ENCODE measurements around the gene ABHD16A. TPM values are rescaled to one million over a fixed set of nuclear protein-coding genes. Genes with fewer than 3 reads are reported as not detected.
A peak's percentile ranks its signal among the peaks of the same experiment; 100 is the strongest.

ABHD16A gene
- total RNA-seq, 1 experiment from 2014 or later, result 22.4 TPM

GRCh38 chr6:31725502-31726350 lies 22.6 kb upstream of the ABHD16A start:
- no peak overlapping the region for H3K27ac ChIP-seq
- H3K27me3 ChIP-seq, result no peaks in the 10 kb centered on the region
- H3K9me3 ChIP-seq (replicated peaks), result no peaks in the 10 kb centered on the region
- peaks cover 2% of the 10 kb centered on the region; the same call in 1 of the 2 replicates for H3K36me3 ChIP-seq
- no peak overlapping the region for H3K4me3 ChIP-seq
- no peak for DNase-seq
- 0 out of 2 replicates have a peak, but pooled peaks cover 4% of the 10 kb centered on the region for H3K4me1 ChIP-seq

GRCh38 chr6:31723980-31724691 lies 21.0 kb upstream of the ABHD16A start:
- Histone ChIP-seq H3K27me3 (no peaks in the 10 kb centered on the region), H3K36me3 (no peaks in the 10 kb centered on the region), H3K27ac (no peak overlapping the region), H3K4me1 (0 out of 2 replicates have a peak, but pooled peaks cover 4% of the 10 kb centered on the region), H3K9me3 (replicated peaks) (no peaks in the 10 kb centered on the region), H3K4me3 (no peak overlapping the region)
- no peak for DNase-seq

DNA sequence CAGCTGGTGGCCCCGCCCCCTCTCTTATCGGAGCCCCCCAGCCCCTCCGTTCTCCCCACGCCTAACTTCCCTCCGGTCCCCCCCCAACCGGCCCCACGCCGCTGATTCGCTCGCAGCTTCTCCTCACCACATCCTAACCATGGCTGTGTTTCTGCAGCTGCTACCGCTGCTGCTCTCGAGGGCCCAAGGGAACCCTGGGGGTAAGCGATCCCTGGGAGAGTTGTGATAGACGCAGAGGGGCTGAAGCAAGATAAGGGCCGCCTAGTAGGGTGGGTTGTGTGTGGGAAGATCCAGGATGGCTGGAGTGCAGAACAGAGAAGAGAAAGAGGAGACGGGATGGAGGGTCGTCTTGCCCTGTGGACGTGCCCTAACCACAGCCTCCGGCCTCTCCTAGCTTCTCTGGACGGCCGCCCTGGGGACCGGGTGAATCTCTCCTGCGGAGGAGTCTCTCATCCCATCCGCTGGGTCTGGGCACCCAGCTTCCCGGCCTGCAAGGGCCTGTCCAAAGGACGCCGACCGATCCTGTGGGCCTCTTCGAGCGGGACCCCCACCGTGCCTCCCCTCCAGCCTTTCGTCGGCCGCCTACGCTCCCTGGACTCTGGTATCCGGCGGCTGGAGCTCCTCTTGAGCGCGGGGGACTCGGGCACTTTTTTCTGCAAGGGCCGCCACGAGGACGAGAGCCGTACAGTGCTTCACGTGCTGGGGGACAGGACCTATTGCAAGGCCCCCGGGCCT lies 20.3 kb upstream of the ABHD16A start, which contains the start of gene MPIG6B:
Gene MPIG6B, plus strand, starts transcription at position 129 of the 735 bp plus-strand sequence. Its CDS starts 11 bp downstream, at position 140.
- DNase-seq, result peak; percentile 71 to 73
- H3K27ac ChIP-seq, result no peak within 1 kb of the TSS
- no peaks in the 10 kb centered on the region for H3K4me1 ChIP-seq
- no peaks in the 10 kb centered on the region for H3K27me3 ChIP-seq
- H3K9me3 ChIP-seq (replicated peaks), result no peaks in the 10 kb centered on the region
- H3K4me3 ChIP-seq, result no peak within 1 kb of the TSS
- H3K36me3 ChIP-seq, result no peaks in the 10 kb centered on the region

DNA sequence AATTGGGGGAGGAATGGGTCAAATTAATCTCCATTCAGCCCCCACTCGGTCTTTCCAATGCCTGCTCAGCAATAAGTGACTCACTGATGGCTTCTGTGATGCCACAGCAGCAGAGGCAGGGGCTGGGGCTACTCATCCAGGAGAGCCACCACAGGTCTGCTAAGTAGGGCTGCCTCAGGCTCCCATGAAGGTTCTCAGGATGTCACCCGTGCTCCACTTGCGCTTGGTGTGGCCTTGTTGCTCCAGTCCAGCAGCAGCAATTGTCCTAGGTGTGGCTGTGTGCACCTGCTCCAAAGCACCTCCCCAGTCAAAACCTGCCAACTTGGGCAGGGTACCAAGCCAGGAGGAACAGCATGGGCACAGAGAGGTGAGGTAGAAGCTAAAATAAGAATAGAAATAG lies 19.0 kb upstream of the ABHD16A start:
- Histone ChIP-seq H3K4me3 (no peak overlapping the region), H3K9me3 (replicated peaks) (no peaks in the 10 kb centered on the region), H3K27ac (no peak overlapping the region), H3K36me3 (no peaks in the 10 kb centered on the region), H3K4me1 (no peaks in the 10 kb centered on the region), H3K27me3 (no peaks in the 10 kb centered on the region)
- DNase-seq, result no peak

DNA sequence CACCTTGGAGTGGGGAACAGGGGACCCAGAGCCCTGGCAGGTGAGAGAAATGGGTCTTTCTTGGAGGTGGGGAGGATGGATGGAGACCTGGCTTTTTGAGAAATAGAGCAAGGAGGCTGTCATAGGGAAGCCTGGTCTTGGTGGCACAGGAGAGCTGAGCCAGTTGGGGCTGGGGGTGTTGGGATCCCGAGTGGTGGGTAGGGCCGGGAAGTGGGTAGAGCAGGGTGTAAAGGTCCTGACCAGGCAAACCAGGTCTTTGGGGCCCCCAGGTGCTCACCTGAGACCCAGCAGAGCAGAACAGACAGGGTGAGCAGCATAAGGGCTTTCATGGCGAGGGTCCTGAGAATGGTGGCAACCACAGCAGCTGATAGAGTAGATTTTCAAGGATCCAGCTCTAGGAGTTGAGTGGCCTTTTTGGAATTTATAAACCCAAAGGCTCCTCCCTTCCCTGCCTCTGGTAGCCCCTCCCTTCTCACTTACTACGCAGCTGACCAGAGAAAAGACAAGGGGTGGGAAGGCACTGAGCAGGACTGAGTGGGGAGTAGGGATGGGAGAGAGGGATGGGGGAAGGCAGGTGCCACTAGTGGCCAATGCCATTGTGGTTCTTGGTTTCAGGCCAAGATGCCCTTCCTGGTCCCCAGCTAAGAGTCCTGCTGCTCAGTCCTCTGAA lies 18.4 kb upstream of the ABHD16A start, which contains the start of gene LY6G6C:
Gene LY6G6C, minus strand, starts transcription at position 396 of the 670 bp plus-strand sequence. Its CDS starts 67 bp downstream, at position 329.
- Histone ChIP-seq H3K27ac (no peak within 1 kb of the TSS), H3K36me3 (no peaks in the 10 kb centered on the region), H3K4me3 (no peak within 1 kb of the TSS), H3K9me3 (replicated peaks) (no peaks in the 10 kb centered on the region), H3K4me1 (no peaks in the 10 kb centered on the region), H3K27me3 (no peaks in the 10 kb centered on the region)
- DNase-seq, result no peak

DNA sequence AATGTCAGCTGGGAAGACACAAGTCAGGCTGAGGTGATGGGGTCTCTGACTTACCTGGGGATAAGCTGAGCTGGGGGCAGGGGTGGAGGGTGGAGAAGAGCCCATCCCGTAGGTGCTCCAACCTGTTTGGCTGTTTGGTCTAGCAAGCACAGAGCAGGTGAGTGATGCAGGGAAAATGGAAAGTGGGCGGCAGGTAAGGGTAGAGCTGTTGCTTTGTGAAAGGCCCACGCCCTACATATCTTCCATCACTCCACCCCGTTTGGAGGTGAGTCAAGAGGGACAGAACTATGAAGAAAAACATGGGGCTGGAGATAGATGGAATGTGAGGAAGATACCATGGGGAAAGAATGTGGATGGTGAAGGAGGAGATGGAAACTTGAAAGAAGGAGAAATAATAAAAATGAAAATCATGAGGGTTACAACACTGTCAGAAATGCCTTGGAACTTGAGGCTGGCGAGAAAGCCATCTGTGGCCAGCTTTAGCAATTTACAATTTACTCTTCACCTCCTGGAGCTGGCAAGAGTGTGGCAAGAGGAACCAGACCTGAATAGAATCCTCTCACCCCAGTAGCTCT lies 17.2 kb upstream of the ABHD16A start:
- no peak for DNase-seq
- no peak overlapping the region for H3K4me3 ChIP-seq
- H3K27ac ChIP-seq, result no peak overlapping the region
- no peaks in the 10 kb centered on the region for H3K36me3 ChIP-seq
- no peaks in the 10 kb centered on the region for H3K4me1 ChIP-seq
- no peaks in the 10 kb centered on the region for H3K9me3 ChIP-seq (replicated peaks)
- peaks cover 3% of the 10 kb centered on the region for H3K27me3 ChIP-seq

GRCh38 chr6:31719001-31719400 lies 15.9 kb upstream of the ABHD16A start:
- no peak overlapping the region for H3K27ac ChIP-seq
- no peaks in the 10 kb centered on the region for H3K9me3 ChIP-seq (replicated peaks)
- H3K36me3 ChIP-seq, result no peaks in the 10 kb centered on the region
- no peak for DNase-seq
- no peak overlapping the region for H3K4me3 ChIP-seq
- peaks cover 6% of the 10 kb centered on the region for H3K27me3 ChIP-seq
- H3K4me1 ChIP-seq, result no peaks in the 10 kb centered on the region

- H3K9me3 ChIP-seq (replicated peaks), result no peaks in the 10 kb centered on the region
- DNase-seq, result no peak
- H3K4me1 ChIP-seq, result no peaks in the 10 kb centered on the region
- no peak overlapping the region for H3K4me3 ChIP-seq
- no peaks in the 10 kb centered on the region for H3K36me3 ChIP-seq
- no peak overlapping the region for H3K27ac ChIP-seq
- H3K27me3 ChIP-seq, result peaks cover 6% of the 10 kb centered on the region
These were observed 15.1 kb upstream of the ABHD16A start for GRCh38 chr6:31718265-31718664.

- Histone ChIP-seq H3K27ac (no peak overlapping the region), H3K27me3 (peaks cover 8% of the 10 kb centered on the region), H3K9me3 (replicated peaks) (no peaks in the 10 kb centered on the region), H3K4me3 (no peak overlapping the region), H3K36me3 (no peaks in the 10 kb centered on the region), H3K4me1 (no peaks in the 10 kb centered on the region)
- no peak for DNase-seq
These were observed 14.5 kb upstream of the ABHD16A start for GRCh38 chr6:31717499-31718222.

GRCh38 chr6:31715022-31715958 lies 12.2 kb upstream of the ABHD16A start, which contains the start of gene LY6G6D:
TSS of gene LY6G6D (plus strand) at chr6:31715348. CDS start at chr6:31715356, 8 bp downstream.
- Histone ChIP-seq H3K4me3 (no peak within 1 kb of the TSS), H3K36me3 (no peaks in the 10 kb centered on the region), H3K27me3 (peaks cover 19% of the 10 kb centered on the region), H3K9me3 (replicated peaks) (no peaks in the 10 kb centered on the region), H3K27ac (no peak within 1 kb of the TSS), H3K4me1 (no peaks in the 10 kb centered on the region)
- DNase-seq, result no peak

DNA sequence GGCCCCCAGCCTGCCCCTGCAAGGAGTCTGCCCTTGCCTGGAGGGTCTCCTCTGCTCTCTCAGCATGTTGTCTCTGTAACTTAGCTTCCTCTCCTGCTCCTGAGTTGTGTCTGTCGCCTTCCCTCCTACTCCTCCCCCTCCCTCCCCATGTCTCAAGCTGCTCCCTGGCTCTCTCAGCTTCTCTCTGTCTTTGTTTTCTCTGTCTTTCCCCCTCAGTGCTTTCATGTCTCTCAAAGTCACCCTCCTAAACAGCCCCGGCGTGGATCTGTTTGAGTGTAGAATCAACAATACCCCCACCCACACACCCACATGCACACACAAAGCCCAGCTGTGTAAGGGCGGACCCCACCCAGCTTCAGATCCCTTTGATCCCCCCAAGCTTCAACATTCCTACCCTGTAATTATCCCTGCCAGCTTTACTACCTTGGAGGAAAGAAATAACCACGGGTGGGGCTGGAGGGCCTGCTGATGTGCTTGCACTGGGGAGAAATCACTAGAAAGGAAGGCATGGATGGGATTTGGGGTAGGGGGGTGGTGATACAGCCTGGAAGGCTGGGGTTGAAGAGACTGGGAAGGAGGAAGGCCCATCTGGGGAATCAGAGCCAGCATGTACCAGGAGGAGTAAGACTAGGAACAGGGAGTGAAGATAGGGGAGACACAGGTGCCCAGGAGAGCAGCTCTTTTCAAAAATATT lies 11.0 kb upstream of the ABHD16A start:
- Histone ChIP-seq H3K9me3 (replicated peaks) (no peaks in the 10 kb centered on the region), H3K36me3 (no peaks in the 10 kb centered on the region), H3K27me3 (peaks cover 19% of the 10 kb centered on the region), H3K27ac (no peak overlapping the region), H3K4me3 (no peak overlapping the region), H3K4me1 (no peaks in the 10 kb centered on the region)
- no peak for DNase-seq

DNA sequence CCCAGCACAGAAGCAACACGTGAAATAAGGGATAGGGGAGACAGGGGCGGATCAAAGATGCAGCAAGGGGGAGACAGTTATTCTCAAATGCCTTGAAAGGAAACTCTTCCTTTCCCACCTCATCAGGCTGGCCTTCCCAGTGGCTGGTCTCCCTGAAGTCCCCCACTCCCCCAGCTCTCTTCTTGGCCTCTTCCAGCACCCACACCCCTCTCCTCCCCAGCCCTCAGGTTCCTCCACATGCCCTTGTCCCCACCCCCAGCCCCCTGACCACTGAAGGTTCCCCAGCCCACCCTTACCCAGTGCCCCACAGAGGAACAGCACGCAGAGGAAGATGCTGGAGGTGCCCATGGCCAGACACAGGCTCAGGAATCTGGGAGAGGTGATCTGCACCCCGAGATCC lies 10.3 kb upstream of the ABHD16A start:
- Histone ChIP-seq H3K36me3 (no peaks in the 10 kb centered on the region), H3K27ac (no peak overlapping the region), H3K27me3 (peaks cover 19% of the 10 kb centered on the region), H3K4me3 (no peak overlapping the region), H3K4me1 (no peaks in the 10 kb centered on the region), H3K9me3 (replicated peaks) (no peaks in the 10 kb centered on the region)
- DNase-seq, result no peak
